Progenitor cell of endocrine pancreas (in vitro differentiated cells): ENCODE measurements around the gene MATN3. TPM values are rescaled to one million over a fixed set of nuclear protein-coding genes. Genes with fewer than 3 reads are reported as not detected.
"Not testable (repeated sequence)": the region's sequence is repeated elsewhere in the genome, so short reads cannot be mapped to it uniquely, and the experiment has no call there.

Source experiments
- DNase-seq: peaks from one replicate; pipeline ENCODE4 v3.0.0; 2021; ENCODE audit warnings: low spot score; ENCODE audit not compliant: unreplicated experiment
- H3K27ac Mint-ChIP-seq: 2 replicates; pipeline ENCODE4 v1.8.0; 2021; ENCODE audit warnings: mild to moderate bottlenecking, moderate library complexity, mixed read lengths
- H3K27me3 Mint-ChIP-seq: 2 replicates; pipeline ENCODE4 v1.8.0; 2021; ENCODE audit warnings: mixed read lengths
- H3K36me3 Mint-ChIP-seq: 2 replicates; pipeline ENCODE4 v1.8.0; 2022; ENCODE audit warnings: mixed read lengths; ENCODE audit not compliant: insufficient read depth
- H3K4me1 Mint-ChIP-seq: 2 replicates; pipeline ENCODE4 v1.8.0; 2021; ENCODE audit warnings: low read depth, mixed read lengths
- H3K4me3 Mint-ChIP-seq: 2 replicates; pipeline ENCODE4 v1.8.0; 2021; ENCODE audit warnings: low read depth, mild to moderate bottlenecking, moderate library complexity, mixed read lengths
- H3K9me3 Mint-ChIP-seq: 2 replicates; pipeline ENCODE4 v1.8.0; 2021; ENCODE audit warnings: low read depth, mixed read lengths
- CTCF ChIP-seq: fragments of 200-600 bp; sonication (generic); IDR thresholded peaks from one replicate; pipeline ENCODE4 v1.5.0; 2021; ENCODE audit warnings: antibody characterized with exemption, mild to moderate bottlenecking; ENCODE audit not compliant: unreplicated experiment
- total RNA-seq: library from RNA; stranded (reverse); gene quantifications from 2 replicates; pipeline ENCODE4 v1.2.1, GENCODE V29; 2021

The MATN3 gene
- total RNA-seq, 1 donor from 2014 or later: 2.5 TPM

GRCh38 chr2:20050646-20051531 is 38.4 kb upstream of the MATN3 start:
- Mint-ChIP-seq H3K27me3 (no peaks in the 10 kb centered on the region), H3K4me3 (no peak overlapping the region), H3K36me3 (peaks cover 4% of the 10 kb centered on the region), H3K9me3 (peaks cover 2% of the 10 kb centered on the region), H3K4me1 (peaks cover 36% of the 10 kb centered on the region), H3K27ac (no peak overlapping the region)
- peak; percentile 16 for TF ChIP-seq CTCF
- DNase-seq: peak; percentile 24

DNA sequence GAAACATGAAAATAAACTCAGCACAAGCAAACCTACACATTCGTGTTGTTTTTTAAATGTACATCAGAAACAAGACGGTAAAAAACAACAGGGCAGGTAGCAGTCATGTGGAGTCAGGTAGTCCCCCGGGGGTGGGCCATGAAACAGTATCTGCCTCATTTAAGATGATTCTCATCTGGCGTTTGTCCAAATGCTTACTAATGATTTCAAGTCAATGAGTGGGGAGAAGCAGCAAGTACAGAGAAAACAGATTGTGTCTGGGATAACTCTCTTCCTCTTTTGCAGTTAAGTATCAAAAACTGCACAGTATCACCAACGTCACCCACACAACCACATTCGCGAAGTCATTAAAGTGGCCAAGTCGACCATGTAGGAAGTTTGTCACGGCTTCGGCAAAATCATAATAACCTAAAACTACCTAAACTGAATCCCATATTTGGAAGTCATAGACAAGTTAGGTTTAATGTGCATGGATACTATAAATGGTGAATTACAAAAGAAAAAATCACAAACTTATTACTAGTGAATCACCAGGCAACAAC is 37.7 kb upstream of the MATN3 start:
- Mint-ChIP-seq H3K4me1 (peaks cover 39% of the 10 kb centered on the region), H3K27ac (no peak overlapping the region), H3K9me3 (no peaks in the 10 kb centered on the region), H3K36me3 (peaks cover 4% of the 10 kb centered on the region), H3K4me3 (no peak overlapping the region), H3K27me3 (no peaks in the 10 kb centered on the region)
- DNase-seq: no peak
- no peak for TF ChIP-seq CTCF

- Mint-ChIP-seq H3K27me3 (no peaks in the 10 kb centered on the region), H3K36me3 (peaks cover 4% of the 10 kb centered on the region), H3K4me3 (no peak overlapping the region), H3K27ac (no peak overlapping the region), H3K4me1 (peaks cover 34% of the 10 kb centered on the region), H3K9me3 (no peaks in the 10 kb centered on the region)
- DNase-seq: no peak
- no peak for TF ChIP-seq CTCF
Measured at GRCh38 chr2:20049637-20050036, 37.2 kb upstream of the MATN3 start.

DNA sequence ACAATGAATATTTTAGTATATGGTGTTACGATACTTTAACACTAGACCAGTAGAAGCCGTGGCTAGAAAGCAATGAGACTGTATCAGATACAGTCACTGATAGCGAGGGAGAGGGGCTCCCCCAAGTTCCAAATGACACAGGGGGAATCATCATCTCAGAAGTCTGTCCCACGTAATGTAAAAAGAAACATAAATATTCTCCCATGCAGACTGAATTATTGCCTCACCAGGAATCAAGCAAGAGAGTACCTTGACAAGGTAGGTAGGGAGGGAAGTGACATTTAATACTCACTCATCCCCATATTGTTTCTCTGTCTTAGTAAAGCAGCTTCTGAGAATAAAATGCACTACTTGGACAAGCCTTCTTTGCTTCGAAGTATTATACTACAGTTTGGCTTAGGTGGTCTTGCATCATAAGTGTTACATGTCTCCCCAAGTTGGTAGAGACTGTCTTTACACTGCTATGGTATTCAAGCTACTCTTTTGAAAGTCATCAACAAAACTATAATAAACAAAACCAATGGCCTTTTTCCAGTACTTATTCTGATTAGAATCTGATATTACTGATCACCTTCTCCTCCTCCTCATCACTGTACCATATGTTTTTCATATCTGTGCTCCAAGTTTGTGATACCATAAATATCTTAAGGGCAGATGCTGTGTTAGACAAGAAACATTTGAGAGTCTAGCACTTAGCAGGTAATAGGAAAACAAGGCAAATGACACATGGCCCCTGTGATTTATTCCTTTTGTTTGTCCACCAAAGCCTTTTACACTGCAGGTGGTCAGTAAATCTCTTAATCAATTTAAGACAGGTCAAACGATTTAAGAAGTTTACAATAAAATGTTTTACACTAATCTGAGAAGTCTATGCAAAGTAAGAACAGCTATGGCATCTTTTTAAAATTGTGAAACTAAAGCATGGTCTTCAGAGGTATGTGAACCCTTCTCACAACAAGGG is 36.3 kb upstream of the MATN3 start:
- H3K27ac Mint-ChIP-seq: no peak overlapping the region
- no peaks in the 10 kb centered on the region for H3K9me3 Mint-ChIP-seq
- H3K4me3 Mint-ChIP-seq: no peak overlapping the region
- peaks cover 4% of the 10 kb centered on the region for H3K36me3 Mint-ChIP-seq
- no peak for DNase-seq
- H3K4me1 Mint-ChIP-seq: peaks cover 34% of the 10 kb centered on the region
- H3K27me3 Mint-ChIP-seq: no peaks in the 10 kb centered on the region
- no peak for TF ChIP-seq CTCF

DNA sequence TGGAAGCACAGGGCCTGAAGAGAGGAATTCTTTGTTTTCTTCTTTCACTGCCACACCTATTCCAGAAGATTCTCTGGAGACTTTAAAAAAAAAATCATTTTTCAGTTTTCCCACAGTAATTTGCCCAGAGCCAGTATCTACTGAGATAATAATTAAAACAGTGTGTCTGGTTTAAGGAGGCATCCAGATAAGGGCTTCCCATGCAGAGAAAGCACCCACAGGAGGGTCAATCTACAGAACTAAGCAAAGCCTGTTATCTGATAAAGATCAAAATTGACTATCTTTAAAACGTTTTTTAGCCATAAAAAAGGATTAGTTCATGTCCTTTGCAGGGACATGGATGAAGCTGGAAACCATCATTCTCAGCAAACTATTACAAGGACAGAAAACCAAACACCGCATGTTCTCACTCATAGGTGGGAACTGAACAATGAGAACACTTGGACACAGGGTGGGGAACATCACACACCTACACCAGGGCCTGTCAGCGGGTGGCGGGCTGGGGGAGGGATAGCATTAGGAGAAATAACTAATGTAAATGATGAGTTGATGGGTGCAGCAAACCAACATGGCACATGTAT is 33.3 kb upstream of the MATN3 start:
- not testable (repeated sequence) for H3K36me3 Mint-ChIP-seq, DNase-seq, H3K9me3 Mint-ChIP-seq, H3K4me3 Mint-ChIP-seq, H3K27me3 Mint-ChIP-seq
- H3K4me1 Mint-ChIP-seq: peaks cover 36% of the 10 kb centered on the region
- H3K27ac Mint-ChIP-seq: peak overlapping the region; percentile 20
